ENCODE measurements around the gene FBLN5.

The FBLN5 gene

DNA sequence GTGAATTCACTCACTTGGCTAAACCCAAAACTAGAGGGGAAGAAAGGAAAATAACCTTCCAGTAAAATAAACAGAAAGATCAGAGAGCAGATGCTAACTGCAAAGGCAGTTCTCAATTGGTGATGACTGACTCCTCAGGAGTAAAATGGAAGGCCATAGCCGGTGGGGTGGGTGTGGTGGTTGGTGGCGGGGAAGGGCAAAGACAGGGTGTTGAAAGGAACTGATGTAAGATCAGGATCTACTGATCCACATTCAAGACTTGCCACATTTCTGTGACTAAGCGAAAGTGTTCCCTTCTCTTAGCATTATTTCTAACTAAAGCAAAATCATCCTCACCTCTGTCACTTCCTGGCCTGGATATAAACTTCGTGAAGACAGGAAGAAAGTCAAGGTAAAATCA is 53.8 kb downstream of the FBLN5 start:
- no peak overlapping the region for H3K4me3 ChIP-seq (ENCODE audit: low read depth, low read length)
- DNase-seq (ENCODE audit: low read depth), result no peak
- TF ChIP-seq, protein P1, sequence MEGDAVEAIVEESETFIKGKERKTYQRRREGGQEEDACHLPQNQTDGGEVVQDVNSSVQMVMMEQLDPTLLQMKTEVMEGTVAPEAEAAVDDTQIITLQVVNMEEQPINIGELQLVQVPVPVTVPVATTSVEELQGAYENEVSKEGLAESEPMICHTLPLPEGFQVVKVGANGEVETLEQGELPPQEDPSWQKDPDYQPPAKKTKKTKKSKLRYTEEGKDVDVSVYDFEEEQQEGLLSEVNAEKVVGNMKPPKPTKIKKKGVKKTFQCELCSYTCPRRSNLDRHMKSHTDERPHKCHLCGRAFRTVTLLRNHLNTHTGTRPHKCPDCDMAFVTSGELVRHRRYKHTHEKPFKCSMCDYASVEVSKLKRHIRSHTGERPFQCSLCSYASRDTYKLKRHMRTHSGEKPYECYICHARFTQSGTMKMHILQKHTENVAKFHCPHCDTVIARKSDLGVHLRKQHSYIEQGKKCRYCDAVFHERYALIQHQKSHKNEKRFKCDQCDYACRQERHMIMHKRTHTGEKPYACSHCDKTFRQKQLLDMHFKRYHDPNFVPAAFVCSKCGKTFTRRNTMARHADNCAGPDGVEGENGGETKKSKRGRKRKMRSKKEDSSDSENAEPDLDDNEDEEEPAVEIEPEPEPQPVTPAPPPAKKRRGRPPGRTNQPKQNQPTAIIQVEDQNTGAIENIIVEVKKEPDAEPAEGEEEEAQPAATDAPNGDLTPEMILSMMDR (IDR thresholded peaks at IDR 0.05; ENCODE audit: control insufficient read depth, extremely low read depth, insufficient read depth), result no peak

DNA sequence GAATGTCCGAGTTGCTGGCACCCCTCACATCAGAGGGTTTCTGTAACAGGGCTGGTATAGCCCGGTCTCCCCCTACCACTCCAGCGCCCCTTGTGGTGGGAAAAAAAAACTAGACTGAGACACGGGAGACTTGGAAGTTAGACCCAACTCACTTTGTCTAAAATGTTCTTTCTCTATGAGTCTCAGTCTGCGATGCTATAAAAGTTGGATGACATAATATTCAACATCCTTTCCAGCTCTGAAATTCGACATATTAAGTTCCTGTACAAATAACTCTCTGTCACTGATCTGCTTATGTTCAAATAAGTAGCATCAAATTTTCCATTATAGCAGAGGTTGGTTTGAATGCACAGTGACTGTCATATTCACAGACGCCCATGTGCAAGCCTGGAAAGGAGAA is 54.5 kb downstream of the FBLN5 start:
- no peak overlapping the region for H3K4me3 ChIP-seq (ENCODE audit: low read depth, low read length)
- TF ChIP-seq, protein P1 (IDR thresholded peaks at IDR 0.05; ENCODE audit: control insufficient read depth, extremely low read depth, insufficient read depth), result peak; percentile 23; the same call in 1 of the 2 replicates
- DNase-seq (ENCODE audit: low read depth), result no peak

DNA sequence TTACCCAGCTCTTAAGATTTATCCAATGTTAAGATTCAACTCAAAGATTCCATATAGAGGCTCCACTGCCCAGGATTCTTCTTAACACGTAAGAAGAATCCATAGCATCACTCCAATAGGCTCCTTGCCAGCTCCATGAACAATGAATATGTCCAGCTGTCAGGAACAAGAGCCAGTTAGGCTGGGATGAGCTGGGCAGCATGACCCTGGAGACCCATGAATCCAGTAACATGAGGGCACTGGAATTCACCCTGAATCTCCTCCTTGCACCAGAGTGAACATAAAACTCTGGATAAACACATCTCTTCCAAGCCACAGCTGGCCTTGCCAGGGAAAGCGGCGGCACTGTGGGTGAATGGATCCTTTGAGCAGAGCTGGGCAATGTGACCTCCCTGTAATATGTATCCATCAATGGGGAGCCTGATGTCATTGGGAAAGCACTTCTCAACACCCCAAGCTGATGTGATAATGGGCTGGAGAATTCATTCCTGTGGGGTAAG is 55.7 kb downstream of the FBLN5 start:
- no peak for DNase-seq (ENCODE audit: low read depth)
- TF ChIP-seq, protein P1 (IDR thresholded peaks at IDR 0.05; ENCODE audit: control insufficient read depth, extremely low read depth, insufficient read depth), result no peak
- H3K4me3 ChIP-seq (ENCODE audit: low read depth, low read length), result no peak overlapping the region

DNA sequence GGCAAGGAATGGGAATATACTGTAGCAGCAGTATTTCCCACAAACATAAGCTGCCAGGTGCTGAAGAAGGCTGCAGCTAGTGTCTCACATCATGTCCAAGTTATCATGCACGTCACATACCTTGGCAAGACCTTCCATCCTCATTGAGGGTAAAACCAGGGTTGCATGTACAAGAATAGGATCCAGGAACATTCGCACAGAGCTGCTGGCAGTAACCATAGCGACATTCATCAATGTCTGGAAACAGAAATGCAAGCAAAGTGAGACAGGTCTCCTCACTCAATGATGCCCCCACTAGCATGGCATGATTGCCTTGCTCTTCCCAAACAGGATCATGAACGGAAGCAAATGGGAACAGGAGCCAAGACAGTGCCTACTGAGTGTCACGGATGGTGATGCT is 56.4 kb downstream of the FBLN5 start:
- no peak overlapping the region for H3K4me3 ChIP-seq (ENCODE audit: low read depth, low read length)
- TF ChIP-seq, protein P1 (IDR thresholded peaks at IDR 0.05; ENCODE audit: control insufficient read depth, extremely low read depth, insufficient read depth), result no peak
- DNase-seq (ENCODE audit: low read depth), result no peak

DNA sequence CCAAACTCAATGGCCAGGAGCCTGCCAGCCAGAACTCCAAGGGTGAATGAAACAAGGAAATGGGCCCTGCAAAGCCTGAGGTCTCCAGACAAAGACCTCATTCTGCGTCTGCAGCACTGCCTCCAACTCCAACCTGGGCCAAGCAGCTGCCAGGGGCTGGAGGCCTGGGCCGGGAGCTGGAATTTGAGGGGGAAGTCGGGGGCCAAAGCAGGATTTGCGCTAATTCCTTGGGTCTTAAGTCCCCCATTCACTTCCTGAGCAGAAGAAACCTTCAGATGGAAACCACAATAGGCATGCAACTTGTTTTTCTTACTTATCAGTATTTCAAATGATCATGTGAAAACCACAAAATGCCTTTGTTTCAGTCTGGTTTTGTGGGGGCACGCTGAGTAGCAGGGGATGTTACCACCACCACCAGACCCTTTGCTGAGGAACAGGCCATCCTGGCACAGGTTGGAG is 57.2 kb downstream of the FBLN5 start:
- TF ChIP-seq, protein P1 (IDR thresholded peaks at IDR 0.05; ENCODE audit: control insufficient read depth, extremely low read depth, insufficient read depth), result no peak
- DNase-seq (ENCODE audit: low read depth), result no peak
- no peak overlapping the region for H3K4me3 ChIP-seq (ENCODE audit: low read depth, low read length)

DNA sequence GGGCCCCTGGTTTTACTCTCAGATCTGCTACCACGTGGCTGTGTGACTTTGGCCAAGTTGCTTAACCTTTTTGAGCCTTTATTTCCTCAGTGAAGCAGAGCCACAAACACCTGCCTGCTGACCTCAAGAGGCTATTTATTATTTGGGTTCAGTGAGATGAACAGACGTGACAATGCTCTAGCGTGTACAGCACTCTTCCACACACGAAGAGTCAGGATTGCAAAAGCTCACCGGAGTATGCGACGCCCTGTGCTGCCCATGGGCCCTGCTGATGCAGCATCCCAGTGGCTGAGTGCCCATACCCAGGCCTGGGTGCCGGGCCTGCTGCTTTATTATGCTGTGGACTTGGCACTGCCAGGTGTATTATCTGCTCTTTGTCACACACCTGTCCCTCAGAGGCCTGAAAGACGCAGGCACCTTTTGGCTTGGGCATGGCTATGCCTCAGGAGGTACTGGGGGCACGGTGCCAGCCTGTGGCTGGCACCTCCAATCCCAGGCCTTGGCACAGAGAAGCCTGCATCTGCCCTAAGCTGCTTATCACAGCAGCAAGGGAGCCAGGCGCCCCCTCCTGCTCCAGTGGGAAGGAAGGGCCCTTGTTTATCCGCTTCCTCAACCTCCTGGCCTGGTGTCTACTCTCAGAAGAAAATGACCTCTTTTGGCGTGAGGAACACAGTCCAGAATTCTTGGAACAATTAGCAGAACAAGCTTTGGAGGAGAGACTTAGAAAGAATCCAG is 57.9 kb downstream of the FBLN5 start:
- TF ChIP-seq, protein P1 (IDR thresholded peaks at IDR 0.05; ENCODE audit: control insufficient read depth, extremely low read depth, insufficient read depth), result no peak
- peak; percentile 35 for DNase-seq (ENCODE audit: low read depth)
- H3K4me3 ChIP-seq (ENCODE audit: low read depth, low read length), result no peak overlapping the region

All from LNCaP clone FGC (cell line).